Measurements from ENCODE around the gene SLC25A47.

The SLC25A47 gene

GRCh38 chr14:100375963-100376735, 53.0 kb downstream of the SLC25A47 start, which contains the start of gene WDR25:
WDR25 (plus strand) TSS chr14:100376485.
- peak; percentile 84 to 94 for DNase-seq (ENCODE audit: low read depth in 2 of 2)

- no peak for DNase-seq (ENCODE audit: low read depth in 2 of 2)
These were observed 53.6 kb downstream of the SLC25A47 start for GRCh38 chr14:100376751-100377171.

Measured in stimulated activated CD4-positive, alpha-beta T cell treated with anti-CD3 and anti-CD28 coated beads, Interleukin-15, amount 100 ng/mL, for 48 hours (primary cell).